Sigmoid colon (tissue), 7 donors: ENCODE measurements around the gene GTF3A. TPM values are rescaled to one million over a fixed set of nuclear protein-coding genes. Genes with fewer than 3 reads are reported as not detected.

Experiments
- DNase-seq: peaks from one replicate; pipeline ENCODE4 v3.0.0-alpha.2; 2019
- H3K27ac ChIP-seq, 4 donors: fragments of 200-600 bp; sonication (generic); one replicate each; pipeline ENCODE4 v1.5.1; 2016 to 2019; ENCODE audit warnings: mild to moderate bottlenecking in 1 of 4
- H3K27me3 ChIP-seq, 3 donors: fragments of 200-600 bp; sonication (generic); one replicate each; pipeline ENCODE4 v1.5.1; 2019; ENCODE audit warnings: mild to moderate bottlenecking in 1 of 3
- H3K36me3 ChIP-seq, 4 donors: fragments of 200-600 bp; sonication (generic); one replicate each; pipeline ENCODE4 v1.5.1; 2016 to 2019
- H3K4me1 ChIP-seq, 4 donors: fragments of 200-600 bp; sonication (generic); one replicate each; pipeline ENCODE4 v1.5.1; 2017 to 2019
- H3K4me3 ChIP-seq, 4 donors: fragments of 200-600 bp; sonication (generic); one replicate each; pipeline ENCODE4 v1.5.1; 2017 to 2019; ENCODE audit warnings: mild to moderate bottlenecking in 2 of 4, moderate library complexity in 1 of 4
- H3K9me3 ChIP-seq, 4 donors: fragments of 200-600 bp in 3 of 4; sonication (generic) in 3 of 4; one replicate each; pipeline versions ENCODE4 v1.5.1 to v1.6.1; 2013 to 2019
- EP300 ChIP-seq, 4 donors: sonication (generic); formaldehyde crosslinking; IDR thresholded peaks; one replicate each; pipeline ENCODE4 v1.6.1; 2017; ENCODE audit warnings: antibody characterized with exemption in 4 of 4
- POLR2A ChIP-seq, 2 donors: fragments of 450-650 bp; IDR thresholded peaks; one replicate each; pipeline ENCODE4 v1.6.1; 2016; ENCODE audit warnings: antibody characterized with exemption in 2 of 2, mild to moderate bottlenecking in 2 of 2, moderate library complexity in 2 of 2
- POLR2AphosphoS5 ChIP-seq, 4 donors: sonication (generic); formaldehyde crosslinking; IDR thresholded peaks; one replicate each; pipeline ENCODE4 v1.6.1; 2017; ENCODE audit warnings: antibody characterized with exemption in 4 of 4
- WGBS, 2 donors: extraction: QIAGEN DNeasy Blood & Tissue Kit; methylation state at CpG; one replicate each; pipeline ENCODE4 v1.1.7; 2013; 5-methylcytosine and 5-hydroxymethylcytosine counted together
- intact Hi-C: fragments of 100-400 bp; cut with DNase I; formaldehyde crosslinking; loops from one replicate; pipeline ENCODE4 v1.15.1; 2023
- polyA plus RNA-seq, 3 donors: library from polyadenylated mRNA; stranded (reverse); fragments of 200-250 nt; gene quantifications; one replicate each; pipeline ENCODE4 v1.2.3, GENCODE V29; 2013
- total RNA-seq, 4 donors: library from RNA; depleted of rRNA; stranded (reverse); fragments of >200 nt; gene quantifications; one replicate each; pipeline ENCODE4 v1.1.0, GENCODE V29; 2016
- TF ChIP-seq, protein P1 (sequence below), 4 experiments: fragments of 450-650 bp in 3 of 4; fragments of 200-600 bp in 1 of 4; IDR thresholded peaks; one replicate each; pipeline ENCODE4 v1.5.1; 2016 to 2019; ENCODE audit warnings: antibody characterized with exemption in 4 of 4, mild to moderate bottlenecking in 3 of 4, moderate library complexity in 2 of 4
- donor health status: healthy with polysubstance abuse.
- donor health status: Bipolar disorder and iron deficiency.
- donor health status: healthy.

Gene GTF3A
- total and polyA plus RNA-seq, 7 donors: 76.3 to 172 (median 135) TPM

GRCh38 chr13:27470075-27470820 lies 45.8 kb downstream of the GTF3A start:
- no peak for DNase-seq
- intact Hi-C loops: no loop called here
- 25 to 70% methylated on average over 5 of the region's 5 CpGs for WGBS, 2 donors
- H3K27ac ChIP-seq: no peak overlapping the region
- TF ChIP-seq EP300 (IDR thresholded peaks at IDR 0.05) (no peak), POLR2A (IDR thresholded peaks at IDR 0.05) (no peak), POLR2AphosphoS5 (IDR thresholded peaks at IDR 0.05) (no peak)
- TF ChIP-seq, protein P1, sequence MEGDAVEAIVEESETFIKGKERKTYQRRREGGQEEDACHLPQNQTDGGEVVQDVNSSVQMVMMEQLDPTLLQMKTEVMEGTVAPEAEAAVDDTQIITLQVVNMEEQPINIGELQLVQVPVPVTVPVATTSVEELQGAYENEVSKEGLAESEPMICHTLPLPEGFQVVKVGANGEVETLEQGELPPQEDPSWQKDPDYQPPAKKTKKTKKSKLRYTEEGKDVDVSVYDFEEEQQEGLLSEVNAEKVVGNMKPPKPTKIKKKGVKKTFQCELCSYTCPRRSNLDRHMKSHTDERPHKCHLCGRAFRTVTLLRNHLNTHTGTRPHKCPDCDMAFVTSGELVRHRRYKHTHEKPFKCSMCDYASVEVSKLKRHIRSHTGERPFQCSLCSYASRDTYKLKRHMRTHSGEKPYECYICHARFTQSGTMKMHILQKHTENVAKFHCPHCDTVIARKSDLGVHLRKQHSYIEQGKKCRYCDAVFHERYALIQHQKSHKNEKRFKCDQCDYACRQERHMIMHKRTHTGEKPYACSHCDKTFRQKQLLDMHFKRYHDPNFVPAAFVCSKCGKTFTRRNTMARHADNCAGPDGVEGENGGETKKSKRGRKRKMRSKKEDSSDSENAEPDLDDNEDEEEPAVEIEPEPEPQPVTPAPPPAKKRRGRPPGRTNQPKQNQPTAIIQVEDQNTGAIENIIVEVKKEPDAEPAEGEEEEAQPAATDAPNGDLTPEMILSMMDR (IDR thresholded peaks at IDR 0.05): no peak
- no peaks in the 10 kb centered on the region for H3K9me3 ChIP-seq
- no peak overlapping the region for H3K4me3 ChIP-seq
- H3K4me1 ChIP-seq: peaks cover 0 to 20% (median 8%) of the 10 kb centered on the region in 4 donors
- no peaks in the 10 kb centered on the region for H3K27me3 ChIP-seq
- no peaks in the 10 kb centered on the region for H3K36me3 ChIP-seq

GRCh38 chr13:27472441-27472840 lies 48.0 kb downstream of the GTF3A start:
- Histone ChIP-seq H3K9me3 (no peaks in the 10 kb centered on the region), H3K4me1 (no peaks in the 10 kb centered on the region), H3K36me3 (no peaks in the 10 kb centered on the region), H3K27me3 (no peaks in the 10 kb centered on the region), H3K27ac (no peak overlapping the region), H3K4me3 (no peak overlapping the region)
- no peak for TF ChIP-seq POLR2AphosphoS5 (IDR thresholded peaks at IDR 0.05)
- no peak for DNase-seq
- WGBS, 2 donors: 93 to 98% methylated on average over 2 of the region's 2 CpGs
- intact Hi-C loops: no loop called here

DNA sequence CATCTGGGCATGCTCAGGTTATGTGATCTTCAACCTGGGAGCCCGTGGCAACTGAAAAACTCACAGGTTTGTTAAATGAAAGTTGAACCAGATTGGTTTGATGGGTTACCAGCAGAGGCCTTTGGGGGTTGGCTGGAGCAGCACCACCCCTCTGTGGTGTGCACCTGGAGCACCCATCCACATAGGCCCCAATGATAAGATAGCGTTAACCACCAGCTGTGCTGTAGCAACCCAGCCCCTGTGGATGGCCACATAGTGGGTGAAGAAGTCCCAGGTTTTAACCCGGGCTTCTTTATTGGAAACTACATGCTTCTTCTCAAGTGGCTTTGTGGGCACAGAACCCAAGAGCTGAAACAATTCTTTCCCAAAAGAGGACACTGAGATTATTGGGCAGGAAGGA lies 48.5 kb downstream of the GTF3A start:
- H3K9me3 ChIP-seq: no peaks in the 10 kb centered on the region
- H3K36me3 ChIP-seq: no peaks in the 10 kb centered on the region
- H3K27ac ChIP-seq: no peak overlapping the region
- WGBS, 2 donors: 72 to 87% methylated on average over 3 of the region's 3 CpGs
- H3K4me1 ChIP-seq: no peaks in the 10 kb centered on the region
- intact Hi-C loops: no loop called here
- no peaks in the 10 kb centered on the region for H3K27me3 ChIP-seq
- TF ChIP-seq, protein P1 (IDR thresholded peaks at IDR 0.05): no peak
- TF ChIP-seq EP300 (IDR thresholded peaks at IDR 0.05): no peak
- no peak for TF ChIP-seq POLR2AphosphoS5 (IDR thresholded peaks at IDR 0.05)
- TF ChIP-seq POLR2A (IDR thresholded peaks at IDR 0.05): no peak
- H3K4me3 ChIP-seq: no peak overlapping the region
- no peak for DNase-seq

DNA sequence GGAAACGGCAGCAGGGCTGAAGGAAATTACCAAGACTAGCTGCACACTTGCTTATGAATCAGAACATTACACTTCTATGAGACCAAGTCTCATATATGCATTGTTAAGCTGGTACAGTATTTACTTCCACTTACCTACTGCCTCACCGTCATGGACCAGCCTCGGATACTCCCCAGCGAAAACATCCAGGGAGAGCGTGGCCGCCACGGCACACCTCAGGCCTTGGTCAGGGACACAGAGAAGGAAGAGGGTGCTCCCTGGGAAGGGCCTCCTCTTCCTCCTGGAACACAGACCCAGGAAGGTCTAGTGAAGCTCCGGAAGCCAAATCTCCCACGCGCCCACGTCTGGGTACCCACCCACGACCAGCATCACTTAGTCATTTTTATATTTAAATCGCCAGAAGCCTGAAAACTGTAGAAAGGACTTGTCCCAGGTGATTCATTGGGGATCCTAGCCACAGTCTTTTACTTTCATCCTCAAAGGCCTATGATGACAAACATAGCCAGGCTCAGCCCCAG lies 50.4 kb downstream of the GTF3A start:
- Histone ChIP-seq H3K9me3 (no peaks in the 10 kb centered on the region), H3K4me1 (no peaks in the 10 kb centered on the region), H3K27me3 (no peaks in the 10 kb centered on the region), H3K4me3 (no peak overlapping the region), H3K27ac (no peak overlapping the region), H3K36me3 (no peaks in the 10 kb centered on the region)
- intact Hi-C loops: no loop called here
- DNase-seq: no peak
- TF ChIP-seq POLR2A (IDR thresholded peaks at IDR 0.05) (no peak), EP300 (IDR thresholded peaks at IDR 0.05) (no peak), POLR2AphosphoS5 (IDR thresholded peaks at IDR 0.05) (no peak)
- TF ChIP-seq, protein P1 (IDR thresholded peaks at IDR 0.05): no peak
- 93 to 96% methylated on average over 13 of the region's 13 CpGs for WGBS, 2 donors

DNA sequence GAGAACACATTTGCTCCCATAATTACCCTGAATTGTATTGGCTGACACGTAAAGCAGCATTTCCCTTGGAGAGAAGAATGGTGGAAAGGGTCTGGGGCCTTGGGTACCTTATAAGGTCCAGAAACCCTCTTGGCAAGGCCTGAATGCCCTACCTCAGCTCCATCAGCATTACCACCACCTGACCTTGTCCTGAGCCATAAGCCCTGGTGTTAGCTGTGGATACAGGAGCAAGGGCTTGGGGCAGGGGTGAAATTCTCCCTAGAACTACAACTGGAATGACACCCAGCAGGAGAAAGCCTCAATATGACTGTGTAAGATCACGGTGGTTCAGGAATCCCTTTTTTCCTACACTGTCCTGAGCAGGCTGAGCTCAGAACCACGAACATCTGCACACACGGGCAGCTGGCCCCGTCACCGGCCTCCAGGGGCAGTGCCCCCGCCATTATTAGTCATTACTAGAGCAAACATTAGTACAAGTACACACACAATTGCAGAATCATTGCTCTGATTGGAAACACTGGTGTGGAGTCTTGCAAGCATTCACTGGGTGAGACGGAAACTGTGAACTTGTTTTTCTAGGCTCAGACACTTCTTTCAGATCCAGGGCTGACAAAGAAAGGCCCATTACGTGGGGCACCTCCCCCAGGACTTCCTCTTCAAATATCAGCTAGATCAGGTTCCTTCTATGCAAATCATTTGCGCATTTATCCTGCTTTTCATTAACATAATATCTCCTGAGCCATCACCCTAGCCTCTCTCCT lies 52.7 kb downstream of the GTF3A start:
- intact Hi-C loops: no loop called here
- no peak for DNase-seq
- Histone ChIP-seq H3K4me3 (no peak overlapping the region), H3K9me3 (peaks cover 0 to 2% (median 0%) of the 10 kb centered on the region in 4 donors), H3K36me3 (no peaks in the 10 kb centered on the region), H3K27me3 (no peaks in the 10 kb centered on the region), H3K4me1 (no peaks in the 10 kb centered on the region), H3K27ac (no peak overlapping the region)
- no peak for TF ChIP-seq EP300 (IDR thresholded peaks at IDR 0.05)
- no peak for TF ChIP-seq POLR2AphosphoS5 (IDR thresholded peaks at IDR 0.05)
- no peak for TF ChIP-seq POLR2A (IDR thresholded peaks at IDR 0.05)
- TF ChIP-seq, protein P1 (IDR thresholded peaks at IDR 0.05): no peak
- whole genome bisulfite sequencing, 2 donors: 49 to 50% methylated on average over 10 of the region's 10 CpGs
